MCF 10A (cell line): Measurements from ENCODE around the gene SENP3. TPM values are rescaled to one million over a fixed set of nuclear protein-coding genes. Genes with fewer than 3 reads are reported as not detected.

Experiments used
- BruUV-seq: library from RNA; stranded (reverse); fragments of 400-500 nt; replicated peaks from 2 replicates; lab custom pipeline; 2021; lab: Mats Ljungman, UMichigan
- CTCF ChIA-PET: fragments of 300-600 bp; sonication (Branson Sonifier 250); formaldehyde crosslinking; extraction: SDS; loops from one replicate; lab custom pipeline; 2021; ENCODE audit warnings: antibody characterized with exemption, inconsistent platforms; lab: Yijun Ruan, JAX
- POLR2A ChIA-PET: fragments of 300-600, 350-650 bp; sonication (Branson Sonifier 250); formaldehyde crosslinking; extraction: SDS; loops from one replicate; lab custom pipeline; 2020; ENCODE audit warnings: antibody characterized with exemption, inconsistent platforms; lab: Yijun Ruan, JAX
- DNase-seq: peaks from one replicate; pipeline ENCODE4 v3.0.0-alpha.2; 2018; ENCODE audit not compliant: unreplicated experiment
- H3K27ac Mint-ChIP-seq: one replicate; pipeline ENCODE4 v1.8.0; 2022; ENCODE audit warnings: mild to moderate bottlenecking, low read depth, mixed read lengths; ENCODE audit not compliant: unreplicated experiment
- H3K27me3 Mint-ChIP-seq: one replicate; pipeline ENCODE4 v1.8.0; 2022; ENCODE audit warnings: mixed read lengths; ENCODE audit not compliant: insufficient read depth, unreplicated experiment
- H3K36me3 Mint-ChIP-seq: one replicate; pipeline ENCODE4 v1.8.0; 2022; ENCODE audit warnings: mild to moderate bottlenecking, moderate library complexity, mixed read lengths; ENCODE audit not compliant: insufficient read depth, unreplicated experiment
- H3K4me1 Mint-ChIP-seq: one replicate; pipeline ENCODE4 v1.8.0; 2022; ENCODE audit warnings: mixed read lengths; ENCODE audit not compliant: insufficient read depth, unreplicated experiment
- H3K4me3 Mint-ChIP-seq: one replicate; pipeline ENCODE4 v1.8.0; 2022; ENCODE audit warnings: mild to moderate bottlenecking, moderate library complexity, mixed read lengths; ENCODE audit not compliant: unreplicated experiment
- H3K9me3 Mint-ChIP-seq: one replicate; pipeline ENCODE4 v1.8.0; 2022; ENCODE audit warnings: mixed read lengths; ENCODE audit not compliant: unreplicated experiment
- CTCF ChIP-seq: fragments of 200-600 bp; IDR thresholded peaks from one replicate; pipeline ENCODE4 v1.8.0; 2022; ENCODE audit warnings: antibody characterized with exemption, mild to moderate bottlenecking; ENCODE audit not compliant: unreplicated experiment
- intact Hi-C: fragments of 100-400 bp; cut with micrococcal nuclease; formaldehyde crosslinking; loops from 2 replicates; pipeline ENCODE4 v1.14.1; 2022
- total RNA-seq: library from RNA; stranded (reverse); gene quantifications from 2 replicates; pipeline ENCODE4 v1.2.3, GENCODE V29; 2022

The SENP3 gene
- total RNA-seq, 1 experiment from 2014 or later: 67.3 TPM

- peak; percentile 95 for DNase-seq
- H3K4me3 Mint-ChIP-seq: peak overlapping the region; percentile 81
These were observed 3.8 kb upstream of the SENP3 start for GRCh38 chr17:7557775-7558543.

GRCh38 chr17:7558544-7559319 is 3.0 kb upstream of the SENP3 start, which contains the start of gene TNFSF13:
Gene TNFSF13 (plus strand): TSS chr17:7558750. CDS start chr17:7559040, 290 bp downstream.
- H3K36me3 Mint-ChIP-seq: peaks cover 17% of the 10 kb centered on the region
- ChIA-PET POLR2A (interaction anchor here (0.5 to 6.0 kb wide), 19 partner anchors 14 to 374 kb away, joined by 3 to 71 read pairs (median 4); partner anchors contain the start of genes CD68, POLR2A, SOX15 and WRAP53), CTCF (interaction anchor here (0.6 to 7.1 kb wide), 6 partner anchors 13 to 492 kb away, joined by 3 to 123 read pairs (median 4); no protein-coding TSS in a partner anchor)
- no TSS peak for BruUV-seq
- H3K27ac Mint-ChIP-seq: peak within 1 kb of the TSS; percentile 91
- no peak for TF ChIP-seq CTCF
- peak; percentile 65 for DNase-seq
- H3K9me3 Mint-ChIP-seq: no peaks in the 10 kb centered on the region
- peaks cover 42% of the 10 kb centered on the region for H3K4me1 Mint-ChIP-seq
- intact Hi-C loops: no loop called here
- H3K4me3 Mint-ChIP-seq: peak within 1 kb of the TSS; percentile 81
- H3K27me3 Mint-ChIP-seq: no peaks in the 10 kb centered on the region

More at GRCh38 chr17:7557775-7558543, 3.8 kb upstream of the SENP3 start:
- no peaks in the 10 kb centered on the region for H3K9me3 Mint-ChIP-seq
- peak overlapping the region; percentile 91 for H3K27ac Mint-ChIP-seq
- H3K36me3 Mint-ChIP-seq: peaks cover 14% of the 10 kb centered on the region
- no TSS peak for BruUV-seq
- ChIA-PET CTCF (interaction anchor here (0.6 to 7.1 kb wide), 6 partner anchors 14 to 493 kb away, joined by 3 to 123 read pairs (median 4); no protein-coding TSS in a partner anchor), POLR2A (interaction anchor here (0.5 to 6.0 kb wide), 25 partner anchors 9 to 375 kb away, joined by 3 to 71 read pairs (median 4); partner anchors contain the start of genes CD68, MPDU1, POLR2A and SOX15)
- H3K27me3 Mint-ChIP-seq: no peaks in the 10 kb centered on the region
- peaks cover 42% of the 10 kb centered on the region for H3K4me1 Mint-ChIP-seq
- TF ChIP-seq CTCF: no peak
- intact Hi-C loops: no loop called here

DNA sequence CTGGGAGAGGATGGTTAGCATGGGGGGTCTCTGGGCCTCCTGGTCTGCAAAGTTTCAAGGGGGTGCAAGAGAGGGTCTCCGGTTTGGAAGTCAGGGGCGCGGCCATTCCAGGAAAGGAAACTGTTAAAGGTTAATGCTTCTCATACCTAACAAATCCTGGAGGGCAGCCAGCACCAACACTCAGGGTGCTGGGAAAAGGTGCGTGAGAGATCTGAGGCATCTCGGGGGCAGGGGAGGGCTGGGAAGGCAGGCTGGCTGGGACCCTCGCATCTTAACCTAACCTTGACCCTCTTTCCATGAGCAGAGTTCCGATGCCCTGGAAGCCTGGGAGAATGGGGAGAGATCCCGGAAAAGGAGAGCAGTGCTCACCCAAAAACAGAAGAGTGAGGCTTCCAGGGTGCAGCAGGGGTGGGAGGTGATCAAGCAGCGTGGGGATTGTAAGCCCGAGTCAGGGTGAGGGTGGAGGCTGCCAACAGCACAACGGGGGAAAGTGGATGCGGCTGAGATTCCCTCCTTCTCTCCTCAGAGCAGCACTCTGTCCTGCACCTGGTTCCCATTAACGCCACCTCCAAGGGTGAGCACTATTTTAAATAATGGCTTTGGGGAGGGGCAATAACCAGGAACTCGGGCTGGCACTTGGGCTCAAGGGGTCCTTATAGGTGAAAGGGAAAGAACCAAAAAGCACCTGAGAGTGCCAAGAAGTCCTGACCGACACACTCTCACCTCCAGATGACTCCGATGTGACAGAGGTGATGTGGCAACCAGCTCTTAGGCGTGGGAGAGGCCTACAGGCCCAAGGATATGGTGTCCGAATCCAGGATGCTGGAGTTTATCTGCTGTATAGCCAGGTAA is 2.2 kb upstream of the SENP3 start:
- peak; percentile 75 for DNase-seq
- no TSS peak for BruUV-seq
- H3K4me1 Mint-ChIP-seq: peaks cover 42% of the 10 kb centered on the region
- CTCF ChIA-PET: interaction anchor here (0.7 to 7.1 kb wide), 31 partner anchors 10 to 519 kb away, joined by 3 to 123 read pairs (median 6); partner anchors contain the start of genes CD68, CHRNB1, TMEM102 and TMEM95
- H3K9me3 Mint-ChIP-seq: no peaks in the 10 kb centered on the region
- H3K36me3 Mint-ChIP-seq: peaks cover 17% of the 10 kb centered on the region
- intact Hi-C loops: no loop called here
- H3K27me3 Mint-ChIP-seq: no peaks in the 10 kb centered on the region
- peak overlapping the region; percentile 91 for H3K27ac Mint-ChIP-seq
- TF ChIP-seq CTCF: no peak
- peak overlapping the region; percentile 81 for H3K4me3 Mint-ChIP-seq
- POLR2A ChIA-PET: interaction anchor here (0.5 to 6.0 kb wide), 33 partner anchors 10 to 326 kb away, joined by 3 to 71 read pairs (median 7); partner anchors contain the start of genes CD68, MPDU1, POLR2A and SOX15
